Measurements from ENCODE around the gene FNBP1.
A peak's percentile ranks its signal among the peaks of the same experiment; 100 is the strongest.
"Not testable (repeated sequence)": the region's sequence is repeated elsewhere in the genome, so short reads cannot be mapped to it uniquely, and the experiment has no call there.

Gene FNBP1

GRCh38 chr9:129945314-129945713 lies 97.7 kb downstream of the FNBP1 start:
- H3K36me3 ChIP-seq (ENCODE audit: control insufficient read depth in 5 of 5, insufficient read depth in 5 of 5, low read length in 5 of 5) = peaks cover 0 to 8% (median 3%) of the 10 kb centered on the region in 5 donors
- H3K4me1 ChIP-seq (ENCODE audit: control insufficient read depth in 5 of 5, insufficient read depth in 5 of 5, low read length in 5 of 5) = peaks cover 0 to 11% (median 6%) of the 10 kb centered on the region in 5 donors
- H3K27ac ChIP-seq (ENCODE audit: low read depth, low read length) = no peak overlapping the region

GRCh38 chr9:129944506-129945116 lies 98.4 kb downstream of the FNBP1 start:
- no peaks in the 10 kb centered on the region for H3K27me3 ChIP-seq (ENCODE audit: control insufficient read depth in 5 of 5, insufficient read depth in 4 of 5, low read length in 5 of 5)
- no peak overlapping the region for H3K4me3 ChIP-seq (ENCODE audit: low read depth in 1 of 5, low read length in 5 of 5)
- H3K9me3 ChIP-seq (ENCODE audit: control insufficient read depth in 5 of 5, low read length in 5 of 5) = peaks cover 0 to 6% (median 4%) of the 10 kb centered on the region in 5 donors
- no peak overlapping the region for H3K9ac ChIP-seq (ENCODE audit: low read length in 5 of 5)
- peaks cover 0 to 11% (median 6%) of the 10 kb centered on the region in 5 donors for H3K4me1 ChIP-seq (ENCODE audit: control insufficient read depth in 5 of 5, insufficient read depth in 5 of 5, low read length in 5 of 5)
- H3K36me3 ChIP-seq (ENCODE audit: control insufficient read depth in 5 of 5, insufficient read depth in 5 of 5, low read length in 5 of 5) = peaks cover 0 to 8% (median 3%) of the 10 kb centered on the region in 5 donors
- no peak overlapping the region for H3K27ac ChIP-seq (ENCODE audit: low read depth, low read length)

More at GRCh38 chr9:129945314-129945713, 97.7 kb downstream of the FNBP1 start:
- no peak overlapping the region for H3K9ac ChIP-seq (ENCODE audit: low read length in 5 of 5)
- H3K27me3 ChIP-seq (ENCODE audit: control insufficient read depth in 5 of 5, insufficient read depth in 4 of 5, low read length in 5 of 5) = no peaks in the 10 kb centered on the region
- H3K4me3 ChIP-seq (ENCODE audit: low read depth in 1 of 5, low read length in 5 of 5) = peak overlapping the region in 1 of 5 donors; percentile 2
- peaks cover 0 to 6% (median 4%) of the 10 kb centered on the region in 5 donors for H3K9me3 ChIP-seq (ENCODE audit: control insufficient read depth in 5 of 5, low read length in 5 of 5)

- H3K4me1 ChIP-seq (ENCODE audit: control insufficient read depth in 5 of 5, insufficient read depth in 5 of 5, low read length in 5 of 5) = peaks cover 0 to 14% (median 11%) of the 10 kb centered on the region in 5 donors
- H3K27ac ChIP-seq (ENCODE audit: low read depth, low read length) = no peak overlapping the region
Measured at GRCh38 chr9:129939431-129939830, 103.6 kb downstream of the FNBP1 start.

GRCh38 chr9:129938291-129938979 lies 104.6 kb downstream of the FNBP1 start:
- Histone ChIP-seq H3K4me1 (ENCODE audit: control insufficient read depth in 5 of 5, insufficient read depth in 5 of 5, low read length in 5 of 5) (peaks cover 3 to 22% (median 19%) of the 10 kb centered on the region in 5 donors), H3K36me3 (ENCODE audit: control insufficient read depth in 5 of 5, insufficient read depth in 5 of 5, low read length in 5 of 5) (no peaks in the 10 kb centered on the region), H3K4me3 (ENCODE audit: low read depth in 1 of 5, low read length in 5 of 5) (no peak overlapping the region), H3K9me3 (ENCODE audit: control insufficient read depth in 5 of 5, low read length in 5 of 5) (peaks cover 0 to 6% (median 4%) of the 10 kb centered on the region in 5 donors), H3K27me3 (ENCODE audit: control insufficient read depth in 5 of 5, insufficient read depth in 4 of 5, low read length in 5 of 5) (no peaks in the 10 kb centered on the region), H3K9ac (ENCODE audit: low read length in 5 of 5) (no peak overlapping the region), H3K27ac (ENCODE audit: low read depth, low read length) (no peak overlapping the region)

More at GRCh38 chr9:129939431-129939830, 103.6 kb downstream of the FNBP1 start:
- H3K9ac ChIP-seq (ENCODE audit: low read length in 5 of 5) = no peak overlapping the region
- H3K9me3 ChIP-seq (ENCODE audit: control insufficient read depth in 5 of 5, low read length in 5 of 5) = peaks cover 0 to 6% (median 4%) of the 10 kb centered on the region in 5 donors
- H3K36me3 ChIP-seq (ENCODE audit: control insufficient read depth in 5 of 5, insufficient read depth in 5 of 5, low read length in 5 of 5) = no peaks in the 10 kb centered on the region
- no peaks in the 10 kb centered on the region for H3K27me3 ChIP-seq (ENCODE audit: control insufficient read depth in 5 of 5, insufficient read depth in 4 of 5, low read length in 5 of 5)
- no peak overlapping the region for H3K4me3 ChIP-seq (ENCODE audit: low read depth in 1 of 5, low read length in 5 of 5)

- not testable (repeated sequence) for H3K36me3 ChIP-seq (ENCODE audit: control insufficient read depth in 5 of 5, insufficient read depth in 5 of 5, low read length in 5 of 5); H3K9me3 ChIP-seq (ENCODE audit: control insufficient read depth in 5 of 5, low read length in 5 of 5); H3K4me3 ChIP-seq (ENCODE audit: low read depth in 1 of 5, low read length in 5 of 5); H3K27me3 ChIP-seq (ENCODE audit: control insufficient read depth in 5 of 5, insufficient read depth in 4 of 5, low read length in 5 of 5); H3K9ac ChIP-seq (ENCODE audit: low read length in 5 of 5); H3K27ac ChIP-seq (ENCODE audit: low read depth, low read length)
- H3K4me1 ChIP-seq (ENCODE audit: control insufficient read depth in 5 of 5, insufficient read depth in 5 of 5, low read length in 5 of 5) = peaks cover 3 to 27% (median 24%) of the 10 kb centered on the region in 5 donors
Measured at GRCh38 chr9:129937879-129938278, 105.1 kb downstream of the FNBP1 start.

GRCh38 chr9:129936222-129936621 lies 106.8 kb downstream of the FNBP1 start:
- no peak overlapping the region for H3K27ac ChIP-seq (ENCODE audit: low read depth, low read length)
- H3K36me3 ChIP-seq (ENCODE audit: control insufficient read depth in 5 of 5, insufficient read depth in 5 of 5, low read length in 5 of 5) = no peaks in the 10 kb centered on the region
- H3K9me3 ChIP-seq (ENCODE audit: control insufficient read depth in 5 of 5, low read length in 5 of 5) = no peaks in the 10 kb centered on the region
- H3K4me3 ChIP-seq (ENCODE audit: low read depth in 1 of 5, low read length in 5 of 5) = no peak overlapping the region
- H3K9ac ChIP-seq (ENCODE audit: low read length in 5 of 5) = no peak overlapping the region
- peaks cover 3 to 37% (median 33%) of the 10 kb centered on the region in 5 donors for H3K4me1 ChIP-seq (ENCODE audit: control insufficient read depth in 5 of 5, insufficient read depth in 5 of 5, low read length in 5 of 5)
- no peaks in the 10 kb centered on the region for H3K27me3 ChIP-seq (ENCODE audit: control insufficient read depth in 5 of 5, insufficient read depth in 4 of 5, low read length in 5 of 5)

- H3K9ac ChIP-seq (ENCODE audit: low read length in 5 of 5) = no peak overlapping the region
- H3K4me3 ChIP-seq (ENCODE audit: low read depth in 1 of 5, low read length in 5 of 5) = no peak overlapping the region
- no peaks in the 10 kb centered on the region for H3K36me3 ChIP-seq (ENCODE audit: control insufficient read depth in 5 of 5, insufficient read depth in 5 of 5, low read length in 5 of 5)
- no peaks in the 10 kb centered on the region for H3K27me3 ChIP-seq (ENCODE audit: control insufficient read depth in 5 of 5, insufficient read depth in 4 of 5, low read length in 5 of 5)
- H3K27ac ChIP-seq (ENCODE audit: low read depth, low read length) = peak overlapping the region; percentile 39
- H3K9me3 ChIP-seq (ENCODE audit: control insufficient read depth in 5 of 5, low read length in 5 of 5) = no peaks in the 10 kb centered on the region
- H3K4me1 ChIP-seq (ENCODE audit: control insufficient read depth in 5 of 5, insufficient read depth in 5 of 5, low read length in 5 of 5) = peaks cover 3 to 43% (median 35%) of the 10 kb centered on the region in 5 donors
Measured at GRCh38 chr9:129934780-129935179, 108.2 kb downstream of the FNBP1 start.

GRCh38 chr9:129934041-129934591 lies 108.9 kb downstream of the FNBP1 start:
- Histone ChIP-seq H3K4me3 (ENCODE audit: low read depth in 1 of 5, low read length in 5 of 5) (no peak overlapping the region), H3K9ac (ENCODE audit: low read length in 5 of 5) (no peak overlapping the region), H3K27ac (ENCODE audit: low read depth, low read length) (peak overlapping the region; percentile 39), H3K36me3 (ENCODE audit: control insufficient read depth in 5 of 5, insufficient read depth in 5 of 5, low read length in 5 of 5) (peaks cover 0 to 5% (median 0%) of the 10 kb centered on the region in 5 donors), H3K4me1 (ENCODE audit: control insufficient read depth in 5 of 5, insufficient read depth in 5 of 5, low read length in 5 of 5) (peaks cover 3 to 43% (median 35%) of the 10 kb centered on the region in 5 donors), H3K9me3 (ENCODE audit: control insufficient read depth in 5 of 5, low read length in 5 of 5) (no peaks in the 10 kb centered on the region), H3K27me3 (ENCODE audit: control insufficient read depth in 5 of 5, insufficient read depth in 4 of 5, low read length in 5 of 5) (no peaks in the 10 kb centered on the region)

- H3K27me3 ChIP-seq (ENCODE audit: control insufficient read depth in 5 of 5, insufficient read depth in 4 of 5, low read length in 5 of 5) = no peaks in the 10 kb centered on the region
- H3K4me3 ChIP-seq (ENCODE audit: low read depth in 1 of 5, low read length in 5 of 5) = no peak overlapping the region
- H3K36me3 ChIP-seq (ENCODE audit: control insufficient read depth in 5 of 5, insufficient read depth in 5 of 5, low read length in 5 of 5) = peaks cover 0 to 5% (median 4%) of the 10 kb centered on the region in 5 donors
- H3K4me1 ChIP-seq (ENCODE audit: control insufficient read depth in 5 of 5, insufficient read depth in 5 of 5, low read length in 5 of 5) = peaks cover 3 to 40% (median 32%) of the 10 kb centered on the region in 5 donors
- H3K9ac ChIP-seq (ENCODE audit: low read length in 5 of 5) = no peak overlapping the region
- H3K27ac ChIP-seq (ENCODE audit: low read depth, low read length) = peak overlapping the region; percentile 39
- H3K9me3 ChIP-seq (ENCODE audit: control insufficient read depth in 5 of 5, low read length in 5 of 5) = no peaks in the 10 kb centered on the region
Measured at GRCh38 chr9:129933185-129934040, 109.6 kb downstream of the FNBP1 start.

Measured in subcutaneous abdominal adipose tissue (tissue), 5 donors.